Muscle layer of colon (tissue), 2 donors: ENCODE results near the gene ZFP82.

Source experiments
- H3K27ac ChIP-seq: one replicate; pipeline ENCODE4 v1.7.0; 2013; ENCODE audit warnings: low read depth, mild to moderate bottlenecking, low read length, moderate library complexity
- H3K27me3 ChIP-seq, 2 donors: one replicate each; pipeline ENCODE4 v1.7.0; 2013; ENCODE audit warnings: low read length in 2 of 2, mild to moderate bottlenecking in 2 of 2; ENCODE audit not compliant: insufficient read depth in 2 of 2, control insufficient read depth in 1 of 2
- H3K36me3 ChIP-seq: one replicate; pipeline ENCODE4 v1.7.0; 2013; ENCODE audit warnings: mild to moderate bottlenecking, low read length; ENCODE audit not compliant: insufficient read depth
- H3K4me1 ChIP-seq: one replicate; pipeline ENCODE4 v1.7.0; 2013; ENCODE audit warnings: mild to moderate bottlenecking, low read length; ENCODE audit not compliant: insufficient read depth
- H3K4me3 ChIP-seq, 2 donors: one replicate each; pipeline ENCODE4 v1.7.0; 2013; ENCODE audit warnings: low read length in 2 of 2, low read depth in 1 of 2, mild to moderate bottlenecking in 1 of 2, moderate library complexity in 1 of 2
- H3K9ac ChIP-seq: one replicate; pipeline ENCODE4 v1.7.0; 2013; ENCODE audit warnings: low read length
- H3K9me3 ChIP-seq: one replicate; pipeline ENCODE4 v1.7.0; 2013; ENCODE audit warnings: mild to moderate bottlenecking, low read length
- donor health status: abdominal sarcoma.
- donor health status: Adenocarcinoma of cecum.

The ZFP82 gene

DNA sequence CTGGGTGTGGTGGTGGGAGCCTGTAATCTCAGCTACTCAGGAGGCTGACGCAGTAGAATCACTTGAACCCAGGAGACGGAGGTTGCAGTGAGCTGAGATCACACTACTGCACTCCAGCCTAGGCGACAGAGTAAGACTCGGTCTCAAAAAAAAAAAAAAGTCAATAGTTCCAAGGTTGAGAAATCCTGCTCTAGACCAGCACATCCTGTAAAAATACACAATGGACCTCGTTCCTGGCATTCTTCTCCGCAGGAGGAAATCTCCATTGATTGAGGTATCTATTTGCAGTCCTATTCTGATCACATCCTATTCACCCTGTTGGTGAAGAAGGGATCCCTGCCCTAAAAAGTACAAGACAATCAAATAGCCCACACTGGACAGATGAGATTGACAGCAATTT, 54.6 kb downstream of the ZFP82 start:
- H3K27ac ChIP-seq = no peak overlapping the region
- H3K4me3 ChIP-seq = no peak overlapping the region
- peaks cover 42% of the 10 kb centered on the region for H3K36me3 ChIP-seq
- H3K9ac ChIP-seq = no peak overlapping the region
- no peaks in the 10 kb centered on the region for H3K27me3 ChIP-seq
- H3K4me1 ChIP-seq = no peaks in the 10 kb centered on the region
- H3K9me3 ChIP-seq = no peaks in the 10 kb centered on the region
